Measurements from ENCODE around the gene NASP. TPM values are rescaled to one million over a fixed set of nuclear protein-coding genes. Genes with fewer than 3 reads are reported as not detected.

The NASP gene
- 10 to 100 TPM; 32.3 to 88.3 (median 48.7) TPM for total RNA-seq
- 100 to 1,000 TPM in 2 of 3 donors, 10 to 100 TPM in 1; 59.8 to 181 (median 136) TPM for polyA plus RNA-seq
- long read RNA-seq, donor 1, transcript NASP-207 (5 exons, 604 nt): major isoform, 9 of 29 reads
- long read RNA-seq, donor 1, transcript NASP-202 (14 exons, 1,538 nt): major isoform, 9 of 29 reads
- long read RNA-seq, donor 1, partial matches to known transcripts: 0 of 29 reads
- long read RNA-seq, donor 1, other reads (novel, unspliced or antisense): 5 of 29 reads
- long read RNA-seq, donor 2, transcript NASP-202 (14 exons, 1,538 nt): major isoform, 5 of 22 reads
- long read RNA-seq, donor 2, transcript NASP-207 (5 exons, 604 nt): major isoform, 5 of 22 reads
- long read RNA-seq, donor 2, partial matches to known transcripts: 5 of 22 reads
- long read RNA-seq, donor 2, other reads (novel, unspliced or antisense): 0 of 22 reads
- long read RNA-seq, donor 3, transcript NASP-202 (14 exons, 1,538 nt): major isoform, 7 of 1,147 reads
- long read RNA-seq, donor 3, partial matches to known transcripts: 258 of 1,147 reads
- long read RNA-seq, donor 3, other reads (novel, unspliced or antisense): 878 of 1,147 reads
- long read RNA-seq, donor 4, transcript NASP-202 (14 exons, 1,538 nt): major isoform, 8 of 18 reads
- long read RNA-seq, donor 4, partial matches to known transcripts: 4 of 18 reads
- long read RNA-seq, donor 4, other reads (novel, unspliced or antisense): 1 of 18 reads
- long read RNA-seq, donor 5, transcript NASP-202 (14 exons, 1,538 nt): major isoform, 37 of 46 reads
- long read RNA-seq, donor 5, partial matches to known transcripts: 1 of 46 reads
- long read RNA-seq, donor 5, other reads (novel, unspliced or antisense): 5 of 46 reads
- long read RNA-seq, donor 6, transcript NASP-202 (14 exons, 1,538 nt): major isoform, 5 of 16 reads
- long read RNA-seq, donor 6, partial matches to known transcripts: 4 of 16 reads
- long read RNA-seq, donor 6, other reads (novel, unspliced or antisense): 4 of 16 reads
- long read RNA-seq, donor 7, transcript NASP-207 (5 exons, 604 nt): major isoform, 11 of 25 reads
- long read RNA-seq, donor 7, partial matches to known transcripts: 5 of 25 reads
- long read RNA-seq, donor 7, other reads (novel, unspliced or antisense): 0 of 25 reads
- long read RNA-seq, donor 8, transcript NASP-202 (14 exons, 1,538 nt): major isoform, 21 of 28 reads
- long read RNA-seq, donor 8, partial matches to known transcripts: 0 of 28 reads
- long read RNA-seq, donor 8, other reads (novel, unspliced or antisense): 0 of 28 reads
- long read RNA-seq, donor 9, transcript NASP-202 (14 exons, 1,538 nt): major isoform, 9 of 15 reads
- long read RNA-seq, donor 9, partial matches to known transcripts: 0 of 15 reads
- long read RNA-seq, donor 9, other reads (novel, unspliced or antisense): 0 of 15 reads
- long read RNA-seq, donor 10, transcript NASP-202 (14 exons, 1,538 nt): major isoform, 7 of 9 reads
- long read RNA-seq, donor 10, partial matches to known transcripts: 0 of 9 reads
- long read RNA-seq, donor 10, other reads (novel, unspliced or antisense): 0 of 9 reads

GRCh38 chr1:45583666-45584350, at the start of gene NASP:
NASP (plus strand) TSS chr1:45584041; CDS start chr1:45584147, 106 bp downstream.
- peaks cover 13 to 24% of the 10 kb centered on the region in 2 donors for H3K4me1 ChIP-seq (replicated peaks in 1 of 2)
- 0 to 1% (median 0%) methylated on average over 13 to 41 of the region's 41 CpGs for WGBS, 4 donors
- H3K9me3 ChIP-seq (replicated peaks in 1 of 3): peaks cover 0 to 2% (median 0%) of the 10 kb centered on the region in 3 donors
- H3K36me3 ChIP-seq (replicated peaks in 1 of 2): no peaks in the 10 kb centered on the region
- peak within 1 kb of the TSS; percentile 28 to 89 (median 84) for H3K4me3 ChIP-seq
- intact Hi-C loops (cut with DNase I): loop anchor here in 1 of 2 donors (10.0 kb wide), 1 partner anchor 101 kb away; the partner anchor contains the start of genes GPBP1L1 and TMEM69
- H3K27ac ChIP-seq: peak within 1 kb of the TSS; percentile 57 to 95 (median 90)
- TF ChIP-seq CTCF (IDR thresholded peaks at IDR 0.05) (peak in 1 of 6 experiments; percentile 4), POLR2A (IDR thresholded peaks at IDR 0.05) (peak; percentile 85 to 90)
- no peaks in the 10 kb centered on the region for H3K27me3 ChIP-seq
- DNase-seq: peak; percentile 87 to 96 (median 88)

DNA sequence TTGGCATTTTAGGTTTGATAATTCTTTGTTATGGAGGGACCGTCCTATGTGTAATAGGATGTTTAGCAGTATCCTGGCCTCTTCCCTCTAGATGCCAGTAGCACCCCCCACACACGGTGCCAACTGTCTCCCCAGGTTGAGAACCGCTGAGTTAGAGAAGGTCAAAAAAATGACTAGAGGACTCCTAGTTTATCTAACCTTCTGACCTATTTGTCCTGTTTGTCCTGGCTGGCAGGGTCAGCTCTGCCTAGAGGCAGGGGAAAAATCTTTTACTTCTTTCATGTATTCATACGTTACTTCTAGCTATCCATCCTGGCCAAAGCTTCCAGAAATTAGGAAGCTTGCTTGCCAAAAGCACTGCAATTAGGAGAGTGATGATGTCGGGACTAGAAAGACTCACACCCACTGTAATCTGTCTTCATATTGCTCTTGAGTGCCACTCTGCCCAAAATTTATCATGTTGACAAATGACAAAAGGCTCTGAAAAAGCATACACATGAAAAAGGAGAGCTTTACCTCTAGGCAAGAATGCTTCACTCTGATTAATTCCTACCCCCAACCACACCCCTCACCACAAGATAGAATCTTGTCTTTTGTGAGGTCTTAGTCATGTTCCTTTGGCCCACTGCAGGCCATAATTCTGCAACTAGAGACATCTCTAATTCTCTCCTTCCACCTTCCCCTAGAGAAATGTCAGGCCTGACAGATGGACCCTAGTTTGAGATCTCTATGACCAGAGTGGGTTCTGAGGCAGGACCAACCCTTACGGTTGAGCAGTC, 47.7 kb upstream of the NASP start:
- DNase-seq: no peak
- no peaks in the 10 kb centered on the region for H3K27me3 ChIP-seq
- H3K4me1 ChIP-seq (replicated peaks in 1 of 2): no peaks in the 10 kb centered on the region
- no peak for TF ChIP-seq CTCF (IDR thresholded peaks at IDR 0.05)
- TF ChIP-seq POLR2A (IDR thresholded peaks at IDR 0.05): no peak
- H3K27ac ChIP-seq: no peak overlapping the region
- 62 to 71% (median 67%) methylated on average over 6 of the region's 6 CpGs for WGBS, 4 donors
- intact Hi-C loops (cut with DNase I): no loop called here
- no peaks in the 10 kb centered on the region for H3K9me3 ChIP-seq (replicated peaks in 1 of 3)
- H3K36me3 ChIP-seq (replicated peaks in 1 of 2): no peaks in the 10 kb centered on the region
- H3K4me3 ChIP-seq: no peak overlapping the region

DNA sequence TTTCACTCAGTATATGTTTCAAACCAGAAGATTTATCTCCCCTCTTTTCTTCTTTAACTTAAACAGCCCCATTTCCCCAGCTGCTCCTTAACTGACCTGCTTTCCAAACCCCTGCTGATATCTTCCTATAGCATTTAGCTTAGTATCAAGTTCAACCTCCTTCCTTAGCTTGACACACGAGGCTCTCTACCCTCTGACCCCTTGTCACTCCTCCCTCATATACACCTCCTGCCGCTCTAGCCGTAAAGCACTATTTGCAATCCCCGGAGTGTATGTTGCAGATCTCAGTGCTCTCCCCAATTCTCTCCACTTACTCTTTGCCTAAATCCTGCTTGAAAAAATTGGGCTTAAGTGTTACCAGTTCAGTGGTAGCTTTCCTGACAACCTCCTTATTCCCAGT, 47.0 kb upstream of the NASP start:
- intact Hi-C loops (cut with DNase I): no loop called here
- WGBS, 4 donors: 70 to 78% (median 74%) methylated on average over 4 of the region's 4 CpGs
- no peak for DNase-seq
- no peak overlapping the region for H3K4me3 ChIP-seq
- TF ChIP-seq CTCF (IDR thresholded peaks at IDR 0.05) (no peak), POLR2A (IDR thresholded peaks at IDR 0.05) (no peak)
- H3K27ac ChIP-seq: no peak overlapping the region
- H3K36me3 ChIP-seq (replicated peaks in 1 of 2): no peaks in the 10 kb centered on the region
- no peaks in the 10 kb centered on the region for H3K4me1 ChIP-seq (replicated peaks in 1 of 2)
- no peaks in the 10 kb centered on the region for H3K9me3 ChIP-seq (replicated peaks in 1 of 3)
- H3K27me3 ChIP-seq: no peaks in the 10 kb centered on the region
